ENCODE measurements around the gene UNK. TPM values are rescaled to one million over a fixed set of nuclear protein-coding genes. Genes with fewer than 3 reads are reported as not detected.

The UNK gene
- total and polyA plus RNA-seq, 2 of the 13 experiments (the other 11 are each of a cell fraction or from before 2014, with no cell fraction given): 31.6 to 33.0 TPM

- TF ChIP-seq ZNF513 (CRISPR knock-in tag; conservative IDR thresholded peaks at IDR 0.05) (no peak), KDM6A (CRISPR knock-in tag; IDR thresholded peaks at IDR 0.05; ENCODE audit: low read depth) (peak; percentile 89; the same call in 1 of the 2 replicates), ZNF775 (CRISPR knock-in tag; IDR thresholded peaks at IDR 0.05; ENCODE audit: borderline replicate concordance) (no peak), SMAD9 (CRISPR knock-in tag; IDR thresholded peaks at IDR 0.05) (no peak), XRCC5 (optimal IDR thresholded peaks at IDR 0.05; ENCODE audit: low read length) (peak; percentile 91), NCOA1 (CRISPR knock-in tag; IDR thresholded peaks at IDR 0.05) (peak; percentile 97), CEBPG (CRISPR knock-in tag; IDR thresholded peaks at IDR 0.05) (peak; percentile 28; the same call in 1 of the 2 replicates), ZBTB37 (CRISPR knock-in tag; IDR thresholded peaks at IDR 0.05) (no peak; the same call in none of the 2 replicates), ZNF574 (CRISPR knock-in tag; IDR thresholded peaks at IDR 0.05) (peak; percentile 86), TRAFD1 (CRISPR knock-in tag; IDR thresholded peaks at IDR 0.05; ENCODE audit: borderline replicate concordance) (no peak), MATR3 (CRISPR knock-in tag; IDR thresholded peaks at IDR 0.05) (no peak), PCBP2 (optimal IDR thresholded peaks at IDR 0.05; ENCODE audit: low read depth, low read length, poor library complexity, severe bottlenecking) (no peak), SMYD3 (CRISPR knock-in tag; IDR thresholded peaks at IDR 0.05) (no peak; the same call in 1 of the 2 replicates), ZNF446 (CRISPR knock-in tag; IDR thresholded peaks at IDR 0.05) (0 out of 2 replicates have a peak, but pooled peaks have one; percentile 30), HNF4G (IDR thresholded peaks at IDR 0.05; ENCODE audit: borderline replicate concordance, low read depth, low read length) (peak; percentile 90), HNF4G (CRISPR knock-in tag; IDR thresholded peaks at IDR 0.05; ENCODE audit: borderline replicate concordance, low read depth) (peak; percentile 63; the same call in 1 of the 2 replicates), ZNF776 (CRISPR knock-in tag; IDR thresholded peaks at IDR 0.05) (no peak; the same call in 1 of the 2 replicates), MAZ (IDR thresholded peaks at IDR 0.05; ENCODE audit: borderline replicate concordance, low read depth, low read length) (peak; percentile 73; the same call in 1 of the 2 replicates), MAZ (CRISPR knock-in tag; IDR thresholded peaks at IDR 0.05; ENCODE audit: low read depth) (peak; percentile 93), DPF2 (CRISPR knock-in tag; IDR thresholded peaks at IDR 0.05; ENCODE audit: borderline replicate concordance, low read depth) (peak; percentile 86), KDM1A (CRISPR knock-in tag; IDR thresholded peaks at IDR 0.05) (peak; percentile 61; the same call in 1 of the 2 replicates), ZNF577 (CRISPR knock-in tag; IDR thresholded peaks at IDR 0.05; ENCODE audit: borderline replicate concordance, low read depth) (no peak)
These were observed 62.3 kb downstream of the UNK start (continued) for GRCh38 chr17:75846692-75847613.

Data from HepG2 (cell line).